Spleen (tissue), 11 donors: ENCODE results near the gene FBXO47. TPM values are rescaled to one million over a fixed set of nuclear protein-coding genes. Genes with fewer than 3 reads are reported as not detected.

Experiments
- DNase-seq: peaks from one replicate; pipeline ENCODE4 v3.0.0-alpha.2; 2020
- H3K27ac ChIP-seq, 8 donors: fragments of 200-600 bp; sonication (generic) in 7 of 8; 1 replicate in 4 of 8; 2 replicates in 4 of 8; pipeline versions ENCODE4 v1.5.0 to v1.8.0; 2016 to 2021; ENCODE audit warnings: inconsistent platforms in 4 of 8, mild to moderate bottlenecking in 4 of 8, moderate library complexity in 1 of 8
- H3K27me3 ChIP-seq, 7 donors: fragments of 200-600 bp; sonication (generic) in 6 of 7; replicated peaks in 1 of 7; 1 replicate in 4 of 7; 2 replicates in 3 of 7; pipeline versions ENCODE4 v1.5.0 to v1.8.0; 2016 to 2021; ENCODE audit warnings: inconsistent platforms in 3 of 7, mild to moderate bottlenecking in 1 of 7
- H3K36me3 ChIP-seq, 6 donors: fragments of 200-600 bp; sonication (generic) in 5 of 6; 1 replicate in 4 of 6; 2 replicates in 2 of 6; pipeline versions ENCODE4 v1.5.0 to v1.8.0; 2016 to 2021; ENCODE audit warnings: inconsistent platforms in 2 of 6
- H3K4me1 ChIP-seq, 6 donors: fragments of 200-600 bp; sonication (generic) in 5 of 6; 1 replicate in 3 of 6; 2 replicates in 3 of 6; pipeline versions ENCODE4 v1.5.0 to v1.8.0; 2016 to 2021; ENCODE audit warnings: inconsistent platforms in 3 of 6
- H3K4me3 ChIP-seq, 8 donors: fragments of 200-600 bp; sonication (generic) in 7 of 8; 1 replicate in 4 of 8; 2 replicates in 4 of 8; pipeline versions ENCODE4 v1.5.0 to v1.8.0; 2016 to 2021; ENCODE audit warnings: inconsistent platforms in 4 of 8, mild to moderate bottlenecking in 4 of 8, moderate library complexity in 2 of 8
- H3K9me3 ChIP-seq, 8 donors: fragments of 200-600 bp; sonication (generic) in 7 of 8; 1 replicate in 4 of 8; 2 replicates in 4 of 8; pipeline versions ENCODE4 v1.5.0 to v1.8.0; 2016 to 2021; ENCODE audit warnings: inconsistent platforms in 4 of 8
- POLR2A ChIP-seq, 3 donors: fragments of 450-650 bp; IDR thresholded peaks; one replicate each; pipeline ENCODE4 v1.5.1; 2017; ENCODE audit warnings: antibody characterized with exemption in 3 of 3, mild to moderate bottlenecking in 1 of 3
- POLR2AphosphoS5 ChIP-seq, 3 donors: sonication (generic); formaldehyde crosslinking; IDR thresholded peaks; one replicate each; pipeline ENCODE4 v1.5.1; 2017; ENCODE audit warnings: antibody characterized with exemption in 3 of 3
- WGBS, 5 donors: extraction: QIAGEN DNeasy Blood & Tissue Kit in 3 of 5; methylation state at CpG; one replicate each; pipeline versions ENCODE4 v1.1.5 to v1.1.7; 2013 to 2018; 5-methylcytosine and 5-hydroxymethylcytosine counted together
- intact Hi-C: fragments of 100-400 bp; cut with DNase I; formaldehyde crosslinking; loops from one replicate; pipeline ENCODE4 v1.15.0; 2023; ENCODE audit warnings: low total_unique reads
- polyA plus RNA-seq, 3 donors: library from polyadenylated mRNA; stranded (reverse); fragments of 200-250 nt; gene quantifications; one replicate each; pipeline ENCODE4 v1.2.1, GENCODE V29; 2013
- total RNA-seq, 7 donors: library from RNA; depleted of rRNA in 3 of 7; stranded (reverse); fragments of >200 nt in 3 of 7; fragmentation: NEBNext Ultra II Directional in 4 of 7; extraction: Animal tissue kit (Norgen Biotek cat#: 25700) in 4 of 7; gene quantifications; one replicate each; pipeline versions ENCODE4 v1.1.0 to v1.2.1, GENCODE V29; 2016 to 2021
- TF ChIP-seq, protein P1 (sequence below), 11 experiments: fragments of 200-600 bp in 7 of 11; fragments of 450-650 bp in 4 of 11; sonication (generic) in 4 of 11; IDR thresholded peaks in 8 of 11; conservative IDR thresholded peaks in 3 of 11; 1 replicate in 7 of 11; 2 replicates in 4 of 11; pipeline versions ENCODE4 v1.4.0 to v1.8.0; 2016 to 2021; ENCODE audit warnings: antibody characterized with exemption in 11 of 11, inconsistent platforms in 4 of 11, mild to moderate bottlenecking in 1 of 11
- donor health status: healthy with polysubstance abuse.
- donor health status: DM: no; HTN: no; CAD: no; lungs with moderate emphysema.
- donor health status: DM: no; HTN: no; CAD: no.
- donor health status: Bipolar disorder and iron deficiency.
- donor health status: healthy.
- donor health status: DM: no; HTN: no; CAD: no.
- donor health status: DM: yes; HTN: yes; CAD: no.

FBXO47 gene
- total and polyA plus RNA-seq, 10 donors = 0.06 TPM; not detected in 9

- peaks cover 24 to 96% (median 57%) of the 10 kb centered on the region in 6 donors for H3K4me1 ChIP-seq
- intact Hi-C loops = no loop called here
- H3K36me3 ChIP-seq = peaks cover 2 to 88% (median 43%) of the 10 kb centered on the region in 6 donors
- peak; percentile 45 for DNase-seq
- H3K27ac ChIP-seq = peak overlapping the region in 2 of 8 donors; percentile 46 to 51
- H3K27me3 ChIP-seq = no peaks in the 10 kb centered on the region
- no peak overlapping the region for H3K4me3 ChIP-seq
- WGBS, 5 donors = 83 to 99% (median 89%) methylated on average over 8 to 10 of the region's 10 CpGs
- TF ChIP-seq POLR2AphosphoS5 (IDR thresholded peaks at IDR 0.05) (no peak), POLR2A (IDR thresholded peaks at IDR 0.05) (no peak)
- TF ChIP-seq, protein P1, sequence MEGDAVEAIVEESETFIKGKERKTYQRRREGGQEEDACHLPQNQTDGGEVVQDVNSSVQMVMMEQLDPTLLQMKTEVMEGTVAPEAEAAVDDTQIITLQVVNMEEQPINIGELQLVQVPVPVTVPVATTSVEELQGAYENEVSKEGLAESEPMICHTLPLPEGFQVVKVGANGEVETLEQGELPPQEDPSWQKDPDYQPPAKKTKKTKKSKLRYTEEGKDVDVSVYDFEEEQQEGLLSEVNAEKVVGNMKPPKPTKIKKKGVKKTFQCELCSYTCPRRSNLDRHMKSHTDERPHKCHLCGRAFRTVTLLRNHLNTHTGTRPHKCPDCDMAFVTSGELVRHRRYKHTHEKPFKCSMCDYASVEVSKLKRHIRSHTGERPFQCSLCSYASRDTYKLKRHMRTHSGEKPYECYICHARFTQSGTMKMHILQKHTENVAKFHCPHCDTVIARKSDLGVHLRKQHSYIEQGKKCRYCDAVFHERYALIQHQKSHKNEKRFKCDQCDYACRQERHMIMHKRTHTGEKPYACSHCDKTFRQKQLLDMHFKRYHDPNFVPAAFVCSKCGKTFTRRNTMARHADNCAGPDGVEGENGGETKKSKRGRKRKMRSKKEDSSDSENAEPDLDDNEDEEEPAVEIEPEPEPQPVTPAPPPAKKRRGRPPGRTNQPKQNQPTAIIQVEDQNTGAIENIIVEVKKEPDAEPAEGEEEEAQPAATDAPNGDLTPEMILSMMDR (IDR thresholded peaks at IDR 0.05 in 8 of 11, conservative IDR thresholded peaks at IDR 0.05 in 3 of 11) = no peak
- H3K9me3 ChIP-seq = no peaks in the 10 kb centered on the region
Measured at GRCh38 chr17:38911081-38911730, 56.0 kb downstream of the FBXO47 start.

GRCh38 chr17:38910325-38910724 lies 56.9 kb downstream of the FBXO47 start:
- TF ChIP-seq, protein P1 (IDR thresholded peaks at IDR 0.05 in 8 of 11, conservative IDR thresholded peaks at IDR 0.05 in 3 of 11) = no peak
- TF ChIP-seq POLR2AphosphoS5 (IDR thresholded peaks at IDR 0.05) = no peak
- no peak for TF ChIP-seq POLR2A (IDR thresholded peaks at IDR 0.05)
- Histone ChIP-seq H3K4me1 (peaks cover 26 to 99% (median 63%) of the 10 kb centered on the region in 6 donors), H3K9me3 (no peaks in the 10 kb centered on the region), H3K27ac (no peak overlapping the region), H3K27me3 (no peaks in the 10 kb centered on the region), H3K4me3 (no peak overlapping the region), H3K36me3 (peaks cover 0 to 88% (median 36%) of the 10 kb centered on the region in 6 donors)
- 81 to 92% (median 84%) methylated on average over 5 of the region's 5 CpGs for WGBS, 5 donors
- DNase-seq = peak; percentile 17
- intact Hi-C loops = no loop called here

DNA sequence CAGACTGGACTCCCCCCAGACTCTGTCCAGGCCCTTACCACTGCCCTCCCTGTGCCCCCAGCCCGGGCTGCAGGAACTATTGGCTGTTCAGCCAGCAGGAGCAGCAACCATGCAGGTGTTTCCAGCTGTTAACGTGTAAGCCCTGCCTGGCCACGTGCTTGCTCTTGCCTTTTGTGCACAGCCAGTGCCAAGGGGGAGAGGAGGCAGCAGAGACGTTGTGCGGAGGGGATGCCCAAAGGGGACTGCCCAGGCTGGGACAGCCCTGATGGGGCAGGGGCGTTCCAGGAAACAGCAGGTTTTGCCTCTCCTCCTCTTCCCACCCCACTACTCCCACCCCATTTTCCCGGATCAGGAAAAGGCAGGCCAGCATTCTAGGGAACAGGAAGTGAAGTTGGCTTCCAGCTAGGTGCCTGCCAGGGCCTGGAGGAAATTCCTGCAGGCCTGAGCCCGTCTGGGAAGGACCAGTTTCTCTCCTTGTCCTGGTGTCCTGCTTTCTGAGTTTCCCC lies 58.5 kb downstream of the FBXO47 start:
- TF ChIP-seq POLR2A (IDR thresholded peaks at IDR 0.05) (no peak), POLR2AphosphoS5 (IDR thresholded peaks at IDR 0.05) (peak; percentile 14 to 53 (median 30))
- no peaks in the 10 kb centered on the region for H3K9me3 ChIP-seq
- peak overlapping the region in 6 of 8 donors; percentile 2 to 72 (median 30) for H3K27ac ChIP-seq
- no peak overlapping the region for H3K4me3 ChIP-seq
- H3K27me3 ChIP-seq = no peaks in the 10 kb centered on the region
- 24 to 46% (median 39%) methylated on average over 6 to 8 of the region's 8 CpGs for WGBS, 5 donors
- intact Hi-C loops = no loop called here
- H3K4me1 ChIP-seq = peaks cover 26 to 99% (median 63%) of the 10 kb centered on the region in 6 donors
- peaks cover 0 to 88% (median 35%) of the 10 kb centered on the region in 6 donors for H3K36me3 ChIP-seq
- DNase-seq = peak; percentile 74

GRCh38 chr17:38907930-38908675 lies 59.1 kb downstream of the FBXO47 start:
- 67 to 75% (median 72%) methylated on average over 7 to 15 of the region's 15 CpGs for WGBS, 5 donors
- DNase-seq = peak; percentile 55
- intact Hi-C loops = no loop called here
- TF ChIP-seq POLR2AphosphoS5 (IDR thresholded peaks at IDR 0.05) (no peak), POLR2A (IDR thresholded peaks at IDR 0.05) (no peak)
- TF ChIP-seq, protein P1 (IDR thresholded peaks at IDR 0.05 in 8 of 11, conservative IDR thresholded peaks at IDR 0.05 in 3 of 11) = no peak
- Histone ChIP-seq H3K9me3 (no peaks in the 10 kb centered on the region), H3K4me1 (peaks cover 26 to 99% (median 65%) of the 10 kb centered on the region in 6 donors), H3K4me3 (no peak overlapping the region), H3K27ac (peak overlapping the region in 5 of 8 donors; percentile 11 to 72 (median 46)), H3K36me3 (peaks cover 0 to 88% (median 32%) of the 10 kb centered on the region in 6 donors), H3K27me3 (peaks cover 0 to 2% (median 0%) of the 10 kb centered on the region in 7 donors)
